OCI-LY7 (cell line): ENCODE data around the gene HSPB7. TPM values are rescaled to one million over a fixed set of nuclear protein-coding genes. Genes with fewer than 3 reads are reported as not detected.
A peak's percentile ranks its signal among the peaks of the same experiment; 100 is the strongest.

Experiments used
- BruUV-seq: library from RNA; stranded (reverse); fragments of 400-500 nt; replicated peaks from 2 replicates; lab custom pipeline; 2021; lab: Mats Ljungman, UMichigan
- CTCF ChIA-PET: fragments of 300-600 bp; sonication (Branson Sonifier 250); formaldehyde crosslinking; loops from one replicate; lab custom pipeline; 2022; ENCODE audit warnings: antibody characterized with exemption; ENCODE audit not compliant: unreplicated experiment; lab: Charles Lee
- POLR2A ChIA-PET: fragments of 300-600 bp; sonication (Branson Sonifier 250); formaldehyde crosslinking; loops from one replicate; lab custom pipeline; 2022; ENCODE audit warnings: antibody characterized with exemption; lab: Charles Lee
- DNase-seq: peaks from one replicate; pipeline ENCODE4 v3.0.0-alpha.2; 2015; ENCODE audit warnings: low spot score
- H2AFZ ChIP-seq: fragments of 200-600 bp; sonication (generic), shearing (Covaris generic); 2 replicates; pipeline ENCODE4 v1.6.1; 2014; ENCODE audit warnings: mild to moderate bottlenecking, antibody characterized with exemption, low read length, moderate library complexity
- H3K27ac ChIP-seq: fragments of 200-600 bp; sonication (generic); 2 replicates; pipeline ENCODE4 v1.5.1; 2014; ENCODE audit warnings: mixed run types, low read depth, mild to moderate bottlenecking, moderate library complexity, low read length, inconsistent platforms; ENCODE audit not compliant: poor library complexity, severe bottlenecking
- H3K36me3 ChIP-seq: fragments of 200-600 bp; sonication (generic); 2 replicates; pipeline ENCODE4 v1.6.1; 2014; ENCODE audit warnings: mild to moderate bottlenecking, antibody characterized with exemption, low read length, moderate library complexity, mixed read lengths; ENCODE audit not compliant: insufficient read depth
- H3K4me1 ChIP-seq: fragments of 200-600 bp; sonication (generic); 2 replicates; pipeline ENCODE4 v1.5.1; 2014; ENCODE audit warnings: mild to moderate bottlenecking, low read length; ENCODE audit not compliant: insufficient read depth, poor library complexity, severe bottlenecking
- H3K4me2 ChIP-seq: fragments of 200-600 bp; sonication (generic); 2 replicates; pipeline ENCODE4 v1.6.1; 2014; ENCODE audit warnings: mild to moderate bottlenecking, low read length
- H3K4me3 ChIP-seq: fragments of 200-600 bp; sonication (generic); 2 replicates; pipeline ENCODE4 v1.5.1; 2014; ENCODE audit warnings: mild to moderate bottlenecking, low read depth, low read length; ENCODE audit not compliant: poor library complexity, severe bottlenecking
- H3K79me2 ChIP-seq: fragments of 200-600 bp; sonication (generic); 2 replicates; pipeline ENCODE4 v1.6.1; 2016; ENCODE audit warnings: low read depth, mild to moderate bottlenecking, low read length, moderate library complexity, mixed read lengths; ENCODE audit not compliant: insufficient read depth
- H3K9me2 ChIP-seq: fragments of 200-600 bp; sonication (generic); 2 replicates; pipeline ENCODE4 v1.6.1; 2016; ENCODE audit warnings: mild to moderate bottlenecking, low read length, mixed read lengths; ENCODE audit not compliant: insufficient read depth
- H3K9me3 ChIP-seq: fragments of 200-600 bp; sonication (generic); 2 replicates; pipeline ENCODE4 v1.6.1; 2014; ENCODE audit warnings: mild to moderate bottlenecking, mixed run types, low read length, mixed read lengths
- H4K20me1 ChIP-seq: fragments of 200-600 bp; sonication (generic); 2 replicates; pipeline ENCODE4 v1.6.1; 2014; ENCODE audit warnings: mild to moderate bottlenecking, antibody characterized with exemption, low read length, moderate library complexity, mixed read lengths; ENCODE audit not compliant: insufficient read depth
- CTCF ChIP-seq: fragments of 200-600 bp; sonication (generic); conservative IDR thresholded peaks from 2 replicates; pipeline ENCODE4 v1.5.1; 2014; ENCODE audit warnings: mild to moderate bottlenecking, antibody characterized with exemption, low read length, moderate library complexity, mixed read lengths
- EZH2phosphoT487 ChIP-seq: fragments of 200-600 bp; sonication (generic); IDR thresholded peaks from 2 replicates; pipeline ENCODE4 v1.6.1; 2018; ENCODE audit warnings: low read depth, borderline replicate concordance, mild to moderate bottlenecking, mixed run types, antibody characterized with exemption, low read length, moderate library complexity, mixed read lengths
- intact Hi-C: fragments of 100-400 bp; cut with micrococcal nuclease; formaldehyde crosslinking; loops from one replicate; pipeline ENCODE4 v1.10.0; 2022; ENCODE audit not compliant: unreplicated experiment
- total RNA-seq, 2 experiments: library from RNA; depleted of rRNA in 1 of 2; stranded (reverse); fragments of >200 nt in 1 of 2; shearing (Covaris generic) in 1 of 2; gene quantifications; 2 replicates each; pipeline ENCODE4 v1.2.3, GENCODE V29; 2014 to 2022

Gene HSPB7
- total RNA-seq, 2 experiments from 2014 or later: not detected

- H3K27ac ChIP-seq: no peak overlapping the region
- BruUV-seq: no TSS peak
- H3K36me3 ChIP-seq: peaks cover 73% of the 10 kb centered on the region
- no peak overlapping the region for H3K4me2 ChIP-seq
- H3K79me2 ChIP-seq: peaks cover 32% of the 10 kb centered on the region; the same call in 1 of the 2 replicates
- H2AFZ ChIP-seq: no peak overlapping the region
- H3K9me2 ChIP-seq: no peaks in the 10 kb centered on the region
- H4K20me1 ChIP-seq: peaks cover 15% of the 10 kb centered on the region; the same call in 1 of the 2 replicates
- ChIA-PET POLR2A (no interaction called here), CTCF (interaction anchor here (0.6 kb wide), 1 partner anchor 234 kb away, joined by 3 read pairs; no protein-coding TSS in a partner anchor)
- peaks cover 37% of the 10 kb centered on the region for H3K4me1 ChIP-seq
- no peak for TF ChIP-seq EZH2phosphoT487
- no peak for TF ChIP-seq CTCF
- DNase-seq: no peak
- intact Hi-C loops: no loop called here
- no peaks in the 10 kb centered on the region for H3K9me3 ChIP-seq
- H3K4me3 ChIP-seq: no peak overlapping the region
Observed at GRCh38 chr1:15966956-15967344, 50.9 kb downstream of the HSPB7 start.

GRCh38 chr1:15966081-15966955, 51.5 kb downstream of the HSPB7 start:
- intact Hi-C loops: no loop called here
- Histone ChIP-seq H3K36me3 (peaks cover 68% of the 10 kb centered on the region), H3K27ac (no peak overlapping the region), H3K9me3 (no peaks in the 10 kb centered on the region), H3K4me1 (peaks cover 37% of the 10 kb centered on the region), H3K4me3 (peak overlapping the region; percentile 10), H3K9me2 (no peaks in the 10 kb centered on the region), H3K79me2 (peaks cover 27% of the 10 kb centered on the region; the same call in 1 of the 2 replicates), H4K20me1 (peaks cover 15% of the 10 kb centered on the region; the same call in 1 of the 2 replicates), H2AFZ (no peak overlapping the region), H3K4me2 (peak overlapping the region; percentile 56)
- POLR2A ChIA-PET: interaction anchor here (0.7 to 1.2 kb wide), 2 partner anchors 10 to 15 kb away, joined by 3 to 4 read pairs; no protein-coding TSS in a partner anchor
- BruUV-seq: no TSS peak
- DNase-seq: peak; percentile 44
- TF ChIP-seq EZH2phosphoT487 (no peak), CTCF (no peak)
- CTCF ChIA-PET: no interaction called here
